Lower leg skin (tissue), 4 donors: Measurements from ENCODE around the gene TTI1. TPM values are rescaled to one million over a fixed set of nuclear protein-coding genes. Genes with fewer than 3 reads are reported as not detected.
A peak's percentile ranks its signal among the peaks of the same experiment; 100 is the strongest.

Experiments used
- DNase-seq, 2 donors: peaks; one replicate each; pipeline ENCODE4 v3.0.0-alpha.2; 2019; ENCODE audit warnings: low spot score in 2 of 2
- H3K4me3 ChIP-seq: fragments of 200-600 bp; sonication (generic); 2 replicates; pipeline ENCODE4 v1.5.1; 2017; ENCODE audit warnings: mild to moderate bottlenecking, low read depth; ENCODE audit not compliant: poor library complexity, severe bottlenecking
- CTCF ChIP-seq, 3 donors: fragments of 450-650 bp; IDR thresholded peaks; one replicate each; pipeline ENCODE4 v1.5.1; 2016; ENCODE audit warnings: antibody characterized with exemption in 3 of 3, mild to moderate bottlenecking in 3 of 3, moderate library complexity in 2 of 3
- POLR2A ChIP-seq, 2 donors: fragments of 450-650 bp; IDR thresholded peaks; one replicate each; pipeline ENCODE4 v1.6.1; 2016 to 2017; ENCODE audit warnings: antibody characterized with exemption in 2 of 2, mild to moderate bottlenecking in 1 of 2, moderate library complexity in 1 of 2
- WGBS, 2 donors: methylation state at CpG; one replicate each; pipeline ENCODE4 v1.1.5; 2018; 5-methylcytosine and 5-hydroxymethylcytosine counted together
- intact Hi-C: fragments of 100-400 bp; cut with DNase I; formaldehyde crosslinking; loops from one replicate; pipeline ENCODE4 v1.15.0; 2023; ENCODE audit warnings: low total_unique reads
- total RNA-seq, 4 donors: library from RNA; depleted of rRNA; stranded (reverse); fragments of >200 nt; gene quantifications; one replicate each; pipeline ENCODE4 v1.1.0, GENCODE V29; 2016

Gene TTI1
- total RNA-seq, 4 donors from 2014 or later, result 11.3 to 15.1 (median 13.4) TPM

GRCh38 chr20:37994512-37994911 is 38.7 kb downstream of the TTI1 start:
- no peak for DNase-seq
- H3K4me3 ChIP-seq, result no peak overlapping the region
- intact Hi-C loops, result no loop called here
- WGBS, 2 donors, result 79 to 90% methylated on average over 4 of the region's 4 CpGs
- TF ChIP-seq POLR2A (IDR thresholded peaks at IDR 0.05) (no peak), CTCF (IDR thresholded peaks at IDR 0.05) (no peak)

- H3K4me3 ChIP-seq, result no peak overlapping the region
- no peak for DNase-seq
- 34 to 42% methylated on average over 5 of the region's 5 CpGs for WGBS, 2 donors
- TF ChIP-seq CTCF (IDR thresholded peaks at IDR 0.05) (no peak), POLR2A (IDR thresholded peaks at IDR 0.05) (no peak)
- intact Hi-C loops, result no loop called here
These were observed 40.4 kb downstream of the TTI1 start for GRCh38 chr20:37992802-37993409.

- DNase-seq, result no peak
- H3K4me3 ChIP-seq, result no peak overlapping the region
- 95 to 98% methylated on average over 4 of the region's 4 CpGs for WGBS, 2 donors
- intact Hi-C loops, result no loop called here
- no peak for TF ChIP-seq POLR2A (IDR thresholded peaks at IDR 0.05)
- no peak for TF ChIP-seq CTCF (IDR thresholded peaks at IDR 0.05)
These were observed 41.3 kb downstream of the TTI1 start for GRCh38 chr20:37991908-37992307.

GRCh38 chr20:37991157-37991866 is 41.9 kb downstream of the TTI1 start:
- TF ChIP-seq CTCF (IDR thresholded peaks at IDR 0.05), result no peak
- no peak for TF ChIP-seq POLR2A (IDR thresholded peaks at IDR 0.05)
- 85 to 90% methylated on average over 4 of the region's 4 CpGs for WGBS, 2 donors
- H3K4me3 ChIP-seq, result no peak overlapping the region
- DNase-seq, result no peak
- intact Hi-C loops, result no loop called here

- DNase-seq, result peak; percentile 55 to 88
- intact Hi-C loops, result no loop called here
These were observed 42.6 kb downstream of the TTI1 start for GRCh38 chr20:37990571-37991151.

More at GRCh38 chr20:37990571-37991151, 42.6 kb downstream of the TTI1 start:
- WGBS, 2 donors, result 74 to 75% methylated on average over 10 of the region's 10 CpGs
- H3K4me3 ChIP-seq, result no peak overlapping the region
- TF ChIP-seq CTCF (IDR thresholded peaks at IDR 0.05), result no peak
- no peak for TF ChIP-seq POLR2A (IDR thresholded peaks at IDR 0.05)
